K562 (cell line): Measurements from ENCODE around the gene TEX261.
"Not testable (repeated sequence)": the region's sequence is repeated elsewhere in the genome, so short reads cannot be mapped to it uniquely, and the experiment has no call there.

Source experiments
- LCOR ChIP-seq: sonication (generic); formaldehyde crosslinking; IDR thresholded peaks from 2 replicates; pipeline ENCODE4 v1.8.0; 2022; ENCODE audit warnings: mild to moderate bottlenecking, missing genetic modification reagents
- TAF7 ChIP-seq: fragments of 450-650 bp; IDR thresholded peaks from 2 replicates; pipeline ENCODE4 v1.6.1; 2016; ENCODE audit warnings: missing genetic modification characterization, missing compliant biosample characterization
- ZBED1 ChIP-seq: IDR thresholded peaks from 2 replicates; pipeline ENCODE4 v1.6.1; 2014

GRCh38 chr2:71023553-71024243, 29.0 kb upstream of the TEX261 start:
- not testable (repeated sequence) for TF ChIP-seq ZBED1; LCOR (CRISPR knock-in tag); TAF7 (tag)
